HG03342 (cell line): ENCODE data around the gene TBCA.
"Not testable (repeated sequence)": the region's sequence is repeated elsewhere in the genome, so short reads cannot be mapped to it uniquely, and the experiment has no call there.

Experiments
- ATAC-seq: cut with Tn5 transposase; IDR thresholded peaks from one replicate; pipeline ENCODE4 v1.9.1; 2021; ENCODE audit warnings: mild to moderate bottlenecking, moderate library complexity; ENCODE audit not compliant: unreplicated experiment

Gene TBCA

GRCh38 chr5:77718934-77719610 lies 57.1 kb downstream of the TBCA start:
- peak; percentile 80 for ATAC-seq

- ATAC-seq, result no peak
These were observed 66.0 kb downstream of the TBCA start for GRCh38 chr5:77709993-77710685.

- no peak for ATAC-seq
These were observed 66.8 kb downstream of the TBCA start for GRCh38 chr5:77709340-77709739.

DNA sequence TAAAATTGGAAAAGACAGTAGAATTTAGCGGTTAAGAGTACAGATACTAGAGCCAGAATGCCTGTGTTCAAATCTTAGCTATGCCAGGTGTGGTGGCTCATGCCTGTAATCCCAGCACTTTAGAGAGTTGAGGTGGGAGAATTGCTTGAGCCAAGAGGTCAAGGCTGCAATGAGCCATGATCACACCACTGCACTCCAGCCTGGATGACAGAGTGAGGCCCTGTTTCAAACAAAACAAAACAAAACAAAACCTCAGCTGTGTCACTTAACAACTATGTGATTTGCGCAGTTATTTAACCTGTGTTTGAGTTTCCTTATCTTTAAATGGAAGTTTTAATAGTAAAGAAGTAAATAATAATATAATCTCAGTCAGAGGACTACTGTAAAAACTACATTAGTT lies 68.3 kb downstream of the TBCA start:
- no peak for ATAC-seq

GRCh38 chr5:77699569-77699968 lies 76.6 kb downstream of the TBCA start:
- ATAC-seq, result not testable (repeated sequence)

DNA sequence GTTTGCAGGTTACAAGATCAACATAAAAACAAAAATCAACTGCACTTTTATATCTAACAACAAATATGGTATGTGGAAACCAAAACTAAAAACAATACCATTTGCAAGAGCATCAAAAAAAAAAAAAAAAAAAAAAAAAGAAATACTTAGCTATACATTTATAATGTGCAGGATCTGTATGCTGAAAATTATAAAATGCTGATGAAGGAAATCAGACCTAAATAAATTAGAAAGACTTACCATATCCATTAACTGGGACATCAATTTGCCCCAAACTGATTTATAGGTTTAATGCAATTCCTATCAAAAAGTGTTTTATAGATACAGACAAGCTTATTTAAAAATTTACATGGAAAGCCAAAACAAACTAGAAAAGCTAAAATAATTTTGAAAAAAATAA lies 77.2 kb downstream of the TBCA start:
- ATAC-seq, result no peak

DNA sequence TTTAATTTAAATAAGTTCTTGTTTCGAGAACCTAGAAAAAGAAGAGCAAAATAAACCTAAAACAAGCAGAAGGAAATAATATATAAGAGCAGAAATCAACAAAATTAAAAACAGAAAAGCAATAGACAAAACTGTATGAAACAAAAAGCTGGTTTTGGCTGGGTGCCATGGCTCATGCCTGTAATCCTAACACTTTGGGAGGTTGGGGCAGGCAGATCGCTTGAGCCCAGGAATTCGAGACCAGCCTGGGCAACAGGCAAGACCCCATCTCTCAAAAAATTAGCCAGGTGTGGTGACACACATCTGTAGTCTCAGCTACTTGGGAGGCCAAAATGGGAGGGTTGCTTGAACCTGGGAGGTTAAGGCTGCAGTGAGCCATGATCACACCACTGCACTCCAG lies 78.4 kb downstream of the TBCA start:
- ATAC-seq, result no peak

DNA sequence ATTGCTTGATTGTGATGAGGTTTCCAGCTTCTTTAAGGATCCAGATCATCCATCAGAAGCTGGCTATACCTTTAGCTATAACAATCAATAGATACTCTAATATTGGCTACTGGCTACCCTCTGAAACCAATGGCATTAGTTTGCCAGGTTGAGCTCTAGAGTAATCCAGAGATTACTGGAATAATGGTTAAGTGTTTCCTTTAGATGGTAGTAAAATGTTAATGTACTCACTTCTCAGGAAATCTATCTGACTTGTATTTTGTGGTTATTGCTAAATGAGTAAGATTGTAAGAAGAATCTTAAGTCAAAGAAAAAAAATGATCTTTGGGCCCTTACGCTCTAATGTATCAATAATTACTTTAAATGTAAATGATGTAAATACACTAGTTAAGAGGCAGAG lies 80.0 kb downstream of the TBCA start:
- no peak for ATAC-seq

DNA sequence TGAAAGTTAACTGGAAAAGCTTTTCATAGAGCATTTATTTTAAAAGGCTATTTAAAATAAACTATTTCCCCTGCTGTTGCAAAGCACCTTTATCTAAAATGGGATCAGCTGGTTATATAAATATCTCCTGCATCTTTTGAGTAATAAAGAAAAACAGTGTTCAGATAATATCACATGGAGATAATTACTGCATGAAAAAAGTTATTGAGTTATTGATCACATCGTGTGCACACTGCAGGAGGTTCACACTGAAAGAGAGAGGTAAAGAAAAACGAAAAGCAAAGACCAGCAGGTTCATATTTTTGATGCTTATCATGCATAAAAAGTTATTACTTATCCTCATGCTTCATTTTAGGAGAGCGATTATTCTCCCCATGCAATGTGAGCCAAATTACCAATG lies 82.2 kb downstream of the TBCA start:
- ATAC-seq, result no peak

- no peak for ATAC-seq
These were observed 92.9 kb downstream of the TBCA start for GRCh38 chr5:77683171-77683732.

DNA sequence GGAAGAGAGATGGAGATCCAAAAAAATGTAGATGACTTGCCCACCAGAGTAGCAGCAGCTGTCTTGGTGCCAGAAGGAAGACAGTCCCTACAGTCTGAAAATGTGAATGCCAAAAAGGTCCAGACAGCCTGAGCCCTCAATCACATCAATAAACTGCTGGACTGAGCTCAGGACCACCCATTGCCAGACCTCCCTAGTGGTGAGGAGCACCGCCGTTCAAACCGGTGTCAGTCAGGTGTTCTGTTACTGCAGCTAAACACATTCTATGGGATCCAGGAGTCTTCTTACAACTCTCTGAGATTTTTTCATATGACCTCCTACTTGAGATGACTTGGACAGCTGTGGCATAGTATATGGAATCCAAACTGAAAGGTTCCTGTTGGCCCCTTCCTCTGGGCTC lies 105.6 kb downstream of the TBCA start:
- ATAC-seq, result no peak

GRCh38 chr5:77669677-77670076 lies 106.5 kb downstream of the TBCA start:
- ATAC-seq, result no peak

GRCh38 chr5:77663090-77663863 lies 112.9 kb downstream of the TBCA start:
- ATAC-seq, result no peak

DNA sequence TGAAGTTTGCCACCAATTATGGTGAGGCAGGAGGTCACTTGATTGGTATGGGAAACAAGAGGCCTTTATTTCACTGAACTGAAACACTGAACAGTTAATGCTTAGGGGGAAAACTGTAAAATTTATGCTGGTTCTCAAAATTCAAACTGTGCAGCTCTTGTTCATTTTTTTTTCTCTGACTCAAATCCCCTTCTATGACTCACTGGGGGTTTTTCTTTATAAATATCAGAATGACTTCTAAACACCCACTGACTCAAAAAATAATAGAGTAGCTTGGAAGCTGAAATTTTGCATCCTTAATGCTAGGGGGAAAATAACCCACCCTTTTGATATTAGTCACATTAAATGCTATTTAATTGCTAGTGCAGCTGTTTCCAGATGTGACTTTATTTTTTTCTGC lies 113.5 kb downstream of the TBCA start:
- no peak for ATAC-seq

DNA sequence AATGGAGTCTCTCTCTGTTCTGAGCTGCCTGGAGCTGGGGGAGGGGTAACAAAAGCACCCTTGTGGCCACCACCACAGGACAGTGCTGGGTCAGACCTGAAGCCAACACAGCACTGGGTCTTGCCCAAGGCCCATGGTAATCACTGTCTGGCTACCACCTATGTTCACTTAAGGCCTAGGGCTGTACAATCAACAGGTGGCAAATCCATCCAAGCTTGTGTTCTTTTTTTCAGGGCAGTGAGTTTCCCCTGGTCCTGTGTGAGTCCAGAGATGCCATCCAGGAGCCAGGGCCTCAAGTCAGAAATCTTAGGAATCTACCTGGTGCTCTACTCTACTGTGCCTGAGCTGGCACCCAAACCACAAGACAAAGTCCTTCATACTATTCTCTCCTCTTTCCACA lies 117.5 kb downstream of the TBCA start:
- ATAC-seq, result no peak

- no peak for ATAC-seq
These were observed 124.8 kb downstream of the TBCA start for GRCh38 chr5:77651343-77651742.

DNA sequence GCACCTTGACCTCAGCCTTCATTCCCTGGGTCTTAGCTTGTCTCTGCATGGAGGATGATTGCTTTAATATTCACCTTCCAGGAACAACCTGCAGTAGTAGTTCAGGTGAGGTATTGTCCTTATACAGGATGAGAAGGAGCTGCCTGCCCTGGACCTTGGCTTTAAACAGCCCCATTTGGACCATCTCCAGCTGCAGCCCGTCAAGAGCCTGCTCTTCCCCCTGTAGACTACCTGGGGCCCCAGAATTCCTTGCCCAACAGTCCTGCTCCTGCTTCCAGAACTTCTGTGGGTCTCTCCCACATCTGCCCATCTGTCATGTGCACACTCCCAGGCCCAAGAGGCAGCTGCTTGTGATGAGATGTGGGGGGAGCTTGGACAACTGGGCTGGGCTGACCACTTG lies 125.5 kb downstream of the TBCA start:
- ATAC-seq, result no peak

- ATAC-seq, result no peak
These were observed 126.4 kb downstream of the TBCA start for GRCh38 chr5:77649776-77650175.

DNA sequence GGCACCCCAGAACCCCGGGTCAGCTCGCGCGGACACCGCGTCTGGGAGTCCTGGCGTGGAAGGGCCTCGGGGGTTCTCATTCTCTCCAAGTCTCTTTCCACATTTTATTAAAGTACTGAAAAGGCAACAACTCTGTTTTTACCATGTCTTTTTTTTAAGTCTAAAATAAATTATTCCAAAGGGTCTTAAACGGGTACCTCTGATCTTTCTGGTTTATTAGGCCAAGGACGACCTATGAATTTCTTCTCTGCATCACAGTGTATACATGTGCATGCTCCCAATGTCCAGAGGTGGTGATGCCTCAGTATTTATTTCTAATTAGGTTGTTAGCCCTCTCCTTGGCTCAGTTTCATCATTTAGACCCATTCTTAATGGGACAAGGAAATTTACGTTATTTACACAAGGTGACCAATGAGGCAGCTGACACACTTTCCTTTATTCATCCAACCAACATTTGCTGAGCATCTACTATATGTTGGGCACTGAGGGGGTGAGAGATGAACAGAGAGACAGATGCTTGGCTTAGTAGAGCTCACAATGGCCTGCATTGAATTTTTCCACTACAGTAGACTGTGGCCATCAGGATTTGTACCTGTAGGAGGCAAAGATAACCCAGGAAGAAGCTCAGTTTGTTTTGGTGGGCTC lies 130.0 kb downstream of the TBCA start:
- no peak for ATAC-seq

GRCh38 chr5:77645158-77645994 lies 130.8 kb downstream of the TBCA start:
- no peak for ATAC-seq
